Right lobe of liver (tissue), 6 donors: ENCODE measurements around the gene ACTR6. TPM values are rescaled to one million over a fixed set of nuclear protein-coding genes. Genes with fewer than 3 reads are reported as not detected.

ENCODE experiments used
- ATAC-seq, 4 donors: fragments of 200-7000 bp; cut with Tn5 transposase; one replicate each; pipeline ENCODE4 v1.9.1; 2020; ENCODE audit warnings: mild to moderate bottlenecking in 4 of 4, moderate library complexity in 4 of 4
- DNase-seq, 3 donors: peaks; one replicate each; pipeline ENCODE4 v3.0.0-alpha.2; 2020
- H3K27ac ChIP-seq, 3 donors: fragments of 200-600 bp; one replicate each; pipeline ENCODE4 v1.8.0; 2022
- H3K27me3 ChIP-seq, 2 donors: fragments of 200-600 bp; one replicate each; pipeline ENCODE4 v1.8.0; 2022
- H3K36me3 ChIP-seq, 4 donors: fragments of 200-600 bp; sonication (generic) in 1 of 4; one replicate each; pipeline versions ENCODE4 v1.5.1 to v1.8.0; 2017 to 2022; ENCODE audit warnings: control low read depth in 1 of 4
- H3K4me1 ChIP-seq, 4 donors: fragments of 200-600 bp; sonication (generic) in 1 of 4; one replicate each; pipeline versions ENCODE4 v1.5.1 to v1.8.0; 2017 to 2022; ENCODE audit warnings: control low read depth in 1 of 4
- H3K4me3 ChIP-seq, 3 donors: fragments of 200-600 bp; one replicate each; pipeline ENCODE4 v1.8.0; 2022
- H3K9me3 ChIP-seq, 4 donors: fragments of 200-600 bp; sonication (generic) in 1 of 4; one replicate each; pipeline versions ENCODE4 v1.5.1 to v1.8.0; 2017 to 2022; ENCODE audit warnings: control low read depth in 1 of 4
- POLR2A ChIP-seq: fragments of 450-650 bp; IDR thresholded peaks from one replicate; pipeline ENCODE4 v1.6.1; 2017; ENCODE audit warnings: antibody characterized with exemption, mild to moderate bottlenecking
- WGBS: methylation state at CpG from one replicate; pipeline ENCODE4 v1.1.6; 2018; ENCODE audit warnings: low coverage, low lambda C conversion rate; ENCODE audit not compliant: insufficient coverage; ENCODE audit errors: missing lambda C conversion rate; 5-methylcytosine and 5-hydroxymethylcytosine counted together
- intact Hi-C, 2 donors: fragments of 100-400 bp; cut with DNase I; formaldehyde crosslinking; loops; one replicate each; pipeline versions ENCODE4 v1.11.2 to v1.14.1; 2022
- total RNA-seq, 6 experiments: library from RNA; depleted of rRNA in 2 of 6; stranded (reverse); fragments of >200 nt in 2 of 6; fragmentation: NEBNext Ultra II Directional in 3 of 6; extraction: Animal tissue kit (Norgen Biotek cat#: 25700) in 3 of 6; gene quantifications; one replicate each; pipeline versions ENCODE4 v1.1.0 to v1.2.4, GENCODE V29; 2016 to 2023
- TF ChIP-seq, protein P1 (sequence below), 4 donors: fragments of 200-600 bp in 3 of 4; fragments of 450-650 bp in 1 of 4; IDR thresholded peaks; one replicate each; pipeline versions ENCODE4 v1.5.1 to v1.8.0; 2016 to 2022; ENCODE audit warnings: antibody characterized with exemption in 4 of 4, mild to moderate bottlenecking in 2 of 4
- donor health status: DM: no; HTN: yes; CAD: no.
- donor health status: DM: no; HTN: no; CAD: no.
- donor health status: DM: no; HTN: no; CAD: no.
- donor health status: DM: no; HTN: yes; CAD: no.
- donor health status: DM: no; HTN: yes; CAD: no.

Gene ACTR6
- total RNA-seq, 6 experiments from 2014 or later: 5.7 to 16.0 (median 13.1) TPM

DNA sequence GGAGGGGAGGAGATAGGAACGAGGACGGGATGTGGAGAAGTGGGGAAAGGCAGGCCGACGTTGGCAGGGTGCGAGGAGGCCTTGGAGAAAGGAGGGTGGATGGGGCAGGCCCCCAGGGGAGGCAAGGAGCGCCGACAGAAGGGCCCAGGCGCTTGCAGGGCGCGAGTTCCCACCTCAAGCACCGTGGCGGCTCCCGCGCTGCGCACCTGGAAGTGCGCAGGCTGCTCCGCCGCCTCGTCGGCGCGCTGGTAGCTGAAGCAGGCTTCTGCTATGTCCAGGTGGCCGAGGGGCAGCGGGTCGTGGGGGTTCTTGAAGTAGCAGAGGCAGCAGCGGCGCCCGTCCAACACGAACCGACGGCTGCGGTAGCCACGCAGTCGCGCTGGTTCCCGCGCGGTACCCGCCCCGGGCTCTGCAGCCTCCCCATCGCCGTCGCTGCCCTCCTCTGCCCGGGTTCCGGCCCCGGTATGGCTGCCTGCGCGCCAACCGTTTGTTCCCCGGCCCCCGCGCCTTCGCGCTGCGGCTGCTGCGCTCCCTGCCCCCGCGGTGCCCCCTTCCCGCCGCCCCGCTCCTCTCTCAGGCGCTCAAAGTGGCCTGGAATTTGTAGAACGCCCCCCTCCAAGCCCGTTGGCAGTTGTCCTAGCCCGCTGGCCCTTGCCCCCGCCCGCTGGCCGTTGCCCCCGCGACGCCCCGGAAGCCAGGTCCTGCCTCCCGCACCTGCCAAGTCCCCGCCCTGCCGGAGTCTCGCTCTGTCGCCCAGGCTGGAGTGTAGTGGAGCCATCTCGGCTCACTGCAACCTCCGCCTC is 1.1 kb upstream of the ACTR6 start:
- Histone ChIP-seq H3K36me3 (peaks cover 0 to 6% (median 0%) of the 10 kb centered on the region in 4 donors), H3K4me1 (peaks cover 0 to 18% (median 7%) of the 10 kb centered on the region in 4 donors), H3K9me3 (no peaks in the 10 kb centered on the region), H3K27ac (peak overlapping the region in 1 of 3 donors; percentile 60), H3K4me3 (peak overlapping the region; percentile 68 to 88 (median 78)), H3K27me3 (no peaks in the 10 kb centered on the region)
- TF ChIP-seq POLR2A: no peak
- TF ChIP-seq, protein P1, sequence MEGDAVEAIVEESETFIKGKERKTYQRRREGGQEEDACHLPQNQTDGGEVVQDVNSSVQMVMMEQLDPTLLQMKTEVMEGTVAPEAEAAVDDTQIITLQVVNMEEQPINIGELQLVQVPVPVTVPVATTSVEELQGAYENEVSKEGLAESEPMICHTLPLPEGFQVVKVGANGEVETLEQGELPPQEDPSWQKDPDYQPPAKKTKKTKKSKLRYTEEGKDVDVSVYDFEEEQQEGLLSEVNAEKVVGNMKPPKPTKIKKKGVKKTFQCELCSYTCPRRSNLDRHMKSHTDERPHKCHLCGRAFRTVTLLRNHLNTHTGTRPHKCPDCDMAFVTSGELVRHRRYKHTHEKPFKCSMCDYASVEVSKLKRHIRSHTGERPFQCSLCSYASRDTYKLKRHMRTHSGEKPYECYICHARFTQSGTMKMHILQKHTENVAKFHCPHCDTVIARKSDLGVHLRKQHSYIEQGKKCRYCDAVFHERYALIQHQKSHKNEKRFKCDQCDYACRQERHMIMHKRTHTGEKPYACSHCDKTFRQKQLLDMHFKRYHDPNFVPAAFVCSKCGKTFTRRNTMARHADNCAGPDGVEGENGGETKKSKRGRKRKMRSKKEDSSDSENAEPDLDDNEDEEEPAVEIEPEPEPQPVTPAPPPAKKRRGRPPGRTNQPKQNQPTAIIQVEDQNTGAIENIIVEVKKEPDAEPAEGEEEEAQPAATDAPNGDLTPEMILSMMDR (IDR thresholded peaks at IDR 0.05): no peak
- peak; percentile 90 to 95 (median 92) for ATAC-seq
- 2% methylated on average over 8 of the region's 79 CpGs for WGBS
- intact Hi-C loops: no loop called here
- DNase-seq: peak; percentile 92 to 94 (median 94)

DNA sequence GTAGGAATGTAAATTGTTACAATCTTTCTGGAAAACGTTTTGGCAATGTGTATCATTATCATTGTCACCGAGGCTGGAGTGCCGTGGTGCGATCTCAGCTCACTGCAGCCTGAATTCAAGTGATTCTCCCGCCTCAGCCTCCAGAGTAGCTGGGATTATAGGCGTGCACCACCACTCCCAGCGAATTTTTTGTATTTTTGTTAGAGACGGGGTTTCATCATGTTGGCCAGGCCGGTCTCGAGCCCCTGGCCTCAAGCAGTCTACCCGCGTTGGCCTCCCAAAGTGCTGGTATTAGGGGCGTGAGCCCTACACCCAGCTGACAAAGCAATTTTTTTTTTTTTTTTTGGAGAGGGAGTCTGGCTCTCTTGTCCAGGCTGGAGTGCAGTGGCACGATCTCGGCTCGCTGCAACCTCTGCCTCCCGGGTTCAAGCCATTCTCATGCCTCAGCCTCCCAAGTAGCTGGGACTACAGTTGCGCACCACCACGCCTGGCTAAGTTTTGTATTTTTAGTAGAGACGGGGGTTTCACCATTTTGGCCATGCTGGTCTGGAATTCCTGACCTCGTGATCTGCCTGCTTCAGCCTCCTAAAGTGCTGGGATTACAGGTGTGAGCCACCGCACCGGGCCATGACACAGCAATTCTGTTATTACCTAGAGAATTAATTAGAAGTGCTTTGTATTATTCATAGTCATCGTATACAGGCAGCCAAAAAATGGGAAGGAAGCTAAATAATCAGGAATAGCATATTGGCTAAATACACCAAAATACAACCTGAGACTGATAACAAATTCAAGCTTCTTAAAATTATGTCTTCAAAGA is 1.2 kb downstream of the ACTR6 start:
- Histone ChIP-seq H3K36me3 (peaks cover 0 to 19% (median 0%) of the 10 kb centered on the region in 4 donors), H3K27ac (no peak overlapping the region), H3K4me1 (peaks cover 0 to 18% (median 7%) of the 10 kb centered on the region in 4 donors), H3K4me3 (peak overlapping the region; percentile 68 to 88 (median 78)), H3K9me3 (no peaks in the 10 kb centered on the region), H3K27me3 (no peaks in the 10 kb centered on the region)
- peak in 1 of 3 donors; percentile 24 for DNase-seq
- no peak for TF ChIP-seq POLR2A
- TF ChIP-seq, protein P1 (IDR thresholded peaks at IDR 0.05): no peak
- ATAC-seq: no peak
- WGBS: 72% methylated on average over 19 of the region's 24 CpGs
- intact Hi-C loops: no loop called here

DNA sequence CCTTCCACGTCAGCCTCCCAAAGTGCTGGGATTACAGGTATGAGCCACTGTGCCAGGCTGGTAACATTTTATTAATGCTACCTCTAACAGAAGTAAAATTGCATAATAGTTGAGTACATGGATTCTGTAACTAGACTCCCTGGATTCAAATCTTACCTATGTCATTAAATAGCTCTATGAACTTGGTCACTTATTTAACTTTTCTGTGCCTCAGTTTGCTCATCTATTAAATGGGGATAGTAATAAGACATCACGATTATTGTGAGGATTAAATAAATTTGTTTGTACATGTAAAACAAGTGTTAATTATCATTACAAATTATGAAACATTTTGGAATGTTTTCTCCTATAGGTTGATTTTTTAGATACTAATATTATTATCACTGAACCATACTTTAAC is 6.7 kb downstream of the ACTR6 start:
- Histone ChIP-seq H3K27ac (no peak overlapping the region), H3K4me1 (peaks cover 0 to under 1% (median 0%) of the 10 kb centered on the region in 4 donors), H3K36me3 (peaks cover 0 to 62% (median 7%) of the 10 kb centered on the region in 4 donors), H3K27me3 (no peaks in the 10 kb centered on the region), H3K4me3 (no peak overlapping the region), H3K9me3 (no peaks in the 10 kb centered on the region)
- WGBS: 90% methylated on average over 2 of the region's 2 CpGs
- intact Hi-C loops: no loop called here
- TF ChIP-seq POLR2A: no peak
- TF ChIP-seq, protein P1 (IDR thresholded peaks at IDR 0.05): no peak
- DNase-seq: peak in 1 of 3 donors; percentile 3
- ATAC-seq: no peak

DNA sequence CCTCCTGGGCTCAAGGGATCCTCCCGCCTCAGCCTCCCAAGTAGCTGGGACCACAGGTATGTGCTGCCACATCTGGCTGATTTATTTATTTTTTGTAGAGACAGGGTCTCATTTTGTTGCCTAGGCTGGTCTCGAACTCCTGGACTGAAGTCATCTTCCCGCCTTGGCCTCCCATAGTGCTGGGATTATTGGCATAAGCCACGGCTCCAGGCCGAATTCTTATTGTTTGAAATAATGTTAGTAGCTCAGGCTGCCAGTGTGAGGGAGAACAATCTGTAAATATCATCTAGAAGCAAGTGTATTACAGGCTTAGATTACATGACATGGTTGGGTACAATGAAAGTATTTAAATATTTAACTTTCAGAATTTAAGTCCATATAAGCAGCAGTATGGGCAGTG is 8.2 kb downstream of the ACTR6 start:
- WGBS: 94% methylated on average over 5 of the region's 5 CpGs
- ATAC-seq: no peak
- peaks cover 0 to 62% (median 7%) of the 10 kb centered on the region in 4 donors for H3K36me3 ChIP-seq

More for the DNA sequence above, 8.2 kb downstream of the ACTR6 start:
- intact Hi-C loops: no loop called here
- Histone ChIP-seq H3K4me1 (peaks cover 0 to 15% (median 3%) of the 10 kb centered on the region in 4 donors), H3K27ac (no peak overlapping the region), H3K4me3 (no peak overlapping the region), H3K9me3 (no peaks in the 10 kb centered on the region), H3K27me3 (no peaks in the 10 kb centered on the region)
- no peak for TF ChIP-seq POLR2A
- TF ChIP-seq, protein P1 (IDR thresholded peaks at IDR 0.05): no peak
- DNase-seq: peak in 1 of 3 donors; percentile 9
